NB4 (cell line): ENCODE data around the gene BEST2.
"Not testable (repeated sequence)": the region's sequence is repeated elsewhere in the genome, so short reads cannot be mapped to it uniquely, and the experiment has no call there.

ENCODE experiments used
- DNase-seq: peaks from one replicate; pipeline ENCODE4 v3.0.0; 2010; ENCODE audit warnings: low read depth
- H3K4me3 ChIP-seq: one replicate; pipeline ENCODE4 v1.5.1; 2011; ENCODE audit warnings: mild to moderate bottlenecking, low read depth, low read length, moderate library complexity
- CTCF ChIP-seq: IDR thresholded peaks from one replicate; pipeline ENCODE4 v1.5.1; 2012; ENCODE audit warnings: low read depth, low read length
- MAX ChIP-seq: IDR thresholded peaks from 2 replicates; pipeline ENCODE4 v1.6.1; 2011; ENCODE audit warnings: low read depth, low read length
- MYC ChIP-seq: IDR thresholded peaks from 2 replicates; pipeline ENCODE4 v1.6.1; 2011; ENCODE audit warnings: low read depth, low read length
- POLR2A ChIP-seq: IDR thresholded peaks from 2 replicates; pipeline ENCODE4 v1.6.1; 2011; ENCODE audit warnings: mild to moderate bottlenecking; ENCODE audit not compliant: insufficient read length; ENCODE audit errors: extremely low read depth

BEST2 gene

DNA sequence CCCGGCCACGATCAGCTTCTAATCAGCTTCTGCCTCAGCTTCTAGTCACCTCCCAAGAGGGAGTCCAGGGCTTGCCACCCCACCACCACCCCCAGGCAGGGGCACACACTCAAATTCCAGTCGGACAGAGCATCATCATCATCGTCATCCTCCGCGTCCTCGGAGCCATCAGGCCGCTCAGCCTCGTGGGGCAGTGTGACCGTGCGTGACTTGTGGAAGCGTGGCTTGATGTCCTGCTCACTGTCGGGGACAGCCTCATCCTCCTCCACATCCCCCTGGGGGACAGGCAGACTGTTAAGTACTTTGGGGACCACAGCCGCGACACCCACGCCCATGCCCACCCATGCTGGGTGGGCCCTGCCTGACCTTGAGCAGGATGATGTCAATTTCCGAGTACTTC lies 40.4 kb upstream of the BEST2 start:
- no peak overlapping the region for H3K4me3 ChIP-seq
- DNase-seq = no peak
- TF ChIP-seq CTCF = no peak
- no peak for TF ChIP-seq POLR2A
- TF ChIP-seq MYC = no peak
- no peak for TF ChIP-seq MAX

DNA sequence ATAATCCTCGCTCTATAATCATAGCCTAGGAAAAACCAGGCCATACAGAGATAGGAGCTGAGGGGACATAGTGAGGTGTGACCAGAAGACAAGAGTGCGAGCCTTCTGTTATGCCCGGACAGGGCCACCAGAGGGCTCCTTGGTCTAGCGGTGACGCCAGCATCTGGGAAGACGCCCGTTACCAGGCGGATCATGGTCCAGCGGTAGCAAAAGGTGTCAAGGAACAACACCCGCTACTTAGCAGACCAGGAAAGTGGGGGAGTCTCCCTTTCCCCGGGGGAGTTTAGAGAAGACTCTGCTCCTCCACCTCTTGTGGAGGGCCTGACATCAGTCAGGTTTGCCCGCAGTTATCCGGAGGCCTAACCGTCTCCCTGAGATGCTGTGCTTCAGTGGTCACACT lies 39.5 kb upstream of the BEST2 start:
- H3K4me3 ChIP-seq, DNase-seq: not testable (repeated sequence)

GRCh38 chr19:12713304-12713703 lies 38.3 kb upstream of the BEST2 start:
- not testable (repeated sequence) for DNase-seq, H3K4me3 ChIP-seq

DNA sequence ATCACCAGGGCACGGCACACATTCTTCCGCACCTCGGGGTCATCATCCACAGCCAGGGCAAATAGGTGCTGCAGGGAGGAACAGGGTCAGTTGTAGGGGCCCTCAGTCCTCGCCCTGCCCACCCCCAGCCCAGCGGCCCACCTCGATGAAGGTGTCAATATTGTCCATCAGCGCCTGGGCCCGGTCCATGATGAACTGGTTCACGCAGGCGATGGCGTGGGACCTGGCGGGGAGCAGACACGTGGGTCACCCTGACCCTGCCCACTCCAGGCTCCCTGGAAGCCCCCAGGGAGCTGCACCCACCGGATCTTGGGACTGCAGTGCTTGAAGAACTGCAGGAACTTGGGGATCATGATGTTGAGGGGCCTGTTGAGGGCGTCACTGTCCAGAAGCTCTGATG lies 36.5 kb upstream of the BEST2 start:
- H3K4me3 ChIP-seq = no peak overlapping the region
- no peak for DNase-seq
- no peak for TF ChIP-seq CTCF
- TF ChIP-seq MYC = no peak
- TF ChIP-seq MAX = no peak
- TF ChIP-seq POLR2A = no peak

DNA sequence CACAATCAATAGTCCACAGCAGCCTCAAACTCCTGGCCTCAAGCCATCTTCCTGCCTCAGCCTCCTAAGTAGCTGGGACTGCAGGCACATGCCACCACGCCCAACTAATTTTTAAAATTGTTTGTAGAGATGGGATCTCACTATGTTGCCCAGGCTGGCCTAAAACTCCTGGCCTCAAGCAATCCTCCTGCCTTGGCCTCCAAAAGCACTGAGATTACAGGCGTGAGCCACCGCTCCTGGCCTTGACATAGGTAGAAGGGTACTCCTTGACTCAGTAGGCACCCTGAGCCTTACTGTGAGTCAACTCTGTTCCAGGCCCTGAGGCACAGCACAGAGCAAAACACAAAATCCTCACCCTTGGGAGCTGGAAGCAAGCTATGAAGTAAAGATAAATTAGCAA lies 35.7 kb upstream of the BEST2 start:
- no peak for DNase-seq
- H3K4me3 ChIP-seq = no peak overlapping the region
- TF ChIP-seq MYC = no peak

- DNase-seq = no peak
- TF ChIP-seq POLR2A (no peak), MAX (no peak), CTCF (no peak), MYC (no peak)
- peak overlapping the region; percentile 46 for H3K4me3 ChIP-seq
Observed at GRCh38 chr19:12720296-12720695, 31.3 kb upstream of the BEST2 start.

DNA sequence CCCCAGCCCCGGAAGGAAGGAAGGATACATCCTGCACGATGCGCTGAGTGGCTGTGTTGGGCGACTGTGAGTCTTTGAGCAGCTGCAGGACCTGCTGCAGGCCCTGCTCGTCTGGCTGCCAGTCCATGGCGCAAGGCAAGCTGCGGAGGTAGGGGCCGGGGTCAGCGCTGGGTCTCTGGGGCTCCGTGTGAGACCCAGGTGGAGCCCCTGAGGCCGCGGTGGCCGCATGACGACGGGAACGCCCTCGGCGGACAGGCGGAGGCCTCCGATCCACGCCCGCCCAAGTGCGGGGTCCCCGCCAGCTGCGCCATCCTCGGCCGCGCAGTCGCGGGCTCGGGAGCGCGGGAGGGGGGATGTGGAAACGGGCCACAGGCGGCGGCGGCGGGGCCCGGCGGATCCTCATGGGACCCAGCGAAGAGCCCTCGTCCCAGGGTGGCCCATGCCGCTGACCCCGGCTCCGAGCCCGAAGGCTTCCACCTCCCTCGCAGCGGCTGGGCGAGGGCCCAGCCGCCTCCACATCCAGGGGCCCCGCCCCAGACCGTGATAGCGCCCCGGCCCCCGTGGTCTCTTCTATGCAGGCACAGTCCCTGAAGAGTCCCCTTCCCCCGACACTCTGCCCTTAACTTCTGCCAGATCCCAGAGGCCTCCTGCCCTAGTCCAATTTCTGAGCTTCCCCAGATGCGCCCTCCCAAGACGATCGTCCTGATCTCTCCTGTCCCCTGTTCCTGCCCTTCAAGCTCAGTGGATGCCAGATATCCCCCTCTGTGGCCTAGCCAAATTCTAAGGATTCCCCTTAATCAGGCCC lies 30.5 kb upstream of the BEST2 start:
- H3K4me3 ChIP-seq = peak overlapping the region; percentile 87
- TF ChIP-seq POLR2A = no peak
- no peak for DNase-seq

- TF ChIP-seq MAX (no peak), POLR2A (no peak), MYC (no peak)
- peak overlapping the region; percentile 87 for H3K4me3 ChIP-seq
- DNase-seq = peak; percentile 77
Observed at GRCh38 chr19:12721656-12722565, 29.7 kb upstream of the BEST2 start.
